Astrocyte (in vitro differentiated cells and primary cell): ENCODE data around the gene ZDHHC8.

Source experiments
- CTCF ChIP-seq: IDR thresholded peaks from 2 replicates; pipeline ENCODE4 v1.5.1; 2011; ENCODE audit warnings: low read depth, mild to moderate bottlenecking, inconsistent platforms, low read length, moderate library complexity; ENCODE audit not compliant: insufficient read depth
- EZH2 ChIP-seq: IDR thresholded peaks from 2 replicates; pipeline ENCODE4 v1.6.1; 2012; ENCODE audit warnings: mild to moderate bottlenecking, low read length, inconsistent platforms; ENCODE audit not compliant: insufficient read depth

DNA sequence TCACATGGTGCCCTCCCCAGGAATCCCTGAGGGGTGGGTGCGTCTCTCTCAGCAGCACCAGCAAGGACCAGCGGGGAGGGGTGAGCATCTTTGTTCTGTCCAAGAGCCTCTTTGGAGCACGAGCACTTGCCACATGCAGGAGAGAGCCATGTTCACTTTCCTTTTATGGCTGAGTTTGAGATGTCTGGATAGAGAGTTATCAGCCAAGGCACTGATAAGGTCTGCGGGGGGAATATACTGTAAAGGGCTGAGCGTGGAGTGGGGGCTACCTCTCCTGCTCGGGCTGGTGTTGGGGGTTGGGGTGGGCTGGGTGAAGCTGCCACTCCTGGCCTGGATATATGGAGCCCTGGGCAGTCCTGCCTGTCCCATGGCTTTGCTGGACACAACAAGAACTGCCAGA lies 54.1 kb downstream of the ZDHHC8 start:
- no peak for TF ChIP-seq EZH2
- no peak for TF ChIP-seq CTCF
